ENCODE measurements around the gene USE1. TPM values are rescaled to one million over a fixed set of nuclear protein-coding genes. Genes with fewer than 3 reads are reported as not detected.

USE1 gene
- total and polyA plus RNA-seq, 9 of the 15 experiments (the other 6 are each of a cell fraction or from before 2014, with no cell fraction given): 17.3 to 52.4 (median 34.0) TPM

DNA sequence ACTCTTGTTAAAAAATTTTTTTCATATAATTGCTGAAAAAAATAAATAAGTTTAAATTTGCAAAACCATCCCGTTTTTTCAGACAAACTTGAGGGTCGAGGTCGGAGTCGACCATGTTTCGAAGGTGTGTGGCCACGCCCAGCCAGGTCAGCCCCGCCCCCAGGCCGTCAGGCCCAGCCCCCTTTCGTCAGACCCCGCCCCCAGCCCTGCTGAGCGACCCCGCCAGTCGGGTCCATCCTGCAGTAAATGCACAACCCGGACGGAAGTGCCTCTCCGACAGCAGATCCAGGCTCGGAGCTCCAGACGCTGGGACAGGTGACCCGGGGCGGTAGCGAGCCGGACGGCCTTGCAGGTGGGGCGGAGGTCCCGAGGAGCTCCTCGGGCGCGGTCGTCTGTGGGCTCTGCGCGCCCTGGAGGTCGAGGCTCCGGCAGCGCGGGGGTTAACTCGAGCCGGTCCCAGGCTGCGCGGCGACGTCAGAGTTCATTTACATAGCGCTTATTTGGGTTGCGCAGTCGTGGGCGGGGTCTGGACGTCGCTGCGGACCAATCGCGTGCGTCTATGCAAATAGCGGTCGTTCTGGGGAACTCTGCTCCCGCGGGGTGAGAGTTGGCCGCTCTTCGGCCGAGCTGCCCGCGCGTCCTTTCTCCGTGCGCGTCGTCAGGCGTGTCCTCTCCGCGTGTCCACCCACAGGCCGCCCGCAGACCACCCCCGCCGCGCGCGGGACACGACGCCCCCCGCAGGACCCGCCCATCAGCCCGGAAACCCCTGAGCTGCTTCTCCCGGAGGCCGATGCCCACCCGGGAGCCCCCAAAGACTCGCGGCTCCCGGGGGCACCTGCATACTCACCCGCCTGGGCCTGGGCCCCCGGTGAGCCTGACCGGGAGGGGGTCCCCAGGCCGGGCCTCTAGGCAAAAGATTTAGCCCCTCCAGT is 11.1 kb downstream of the USE1 start, which contains the start of gene OCEL1 (continued):
- TF ChIP-seq, protein P1, sequence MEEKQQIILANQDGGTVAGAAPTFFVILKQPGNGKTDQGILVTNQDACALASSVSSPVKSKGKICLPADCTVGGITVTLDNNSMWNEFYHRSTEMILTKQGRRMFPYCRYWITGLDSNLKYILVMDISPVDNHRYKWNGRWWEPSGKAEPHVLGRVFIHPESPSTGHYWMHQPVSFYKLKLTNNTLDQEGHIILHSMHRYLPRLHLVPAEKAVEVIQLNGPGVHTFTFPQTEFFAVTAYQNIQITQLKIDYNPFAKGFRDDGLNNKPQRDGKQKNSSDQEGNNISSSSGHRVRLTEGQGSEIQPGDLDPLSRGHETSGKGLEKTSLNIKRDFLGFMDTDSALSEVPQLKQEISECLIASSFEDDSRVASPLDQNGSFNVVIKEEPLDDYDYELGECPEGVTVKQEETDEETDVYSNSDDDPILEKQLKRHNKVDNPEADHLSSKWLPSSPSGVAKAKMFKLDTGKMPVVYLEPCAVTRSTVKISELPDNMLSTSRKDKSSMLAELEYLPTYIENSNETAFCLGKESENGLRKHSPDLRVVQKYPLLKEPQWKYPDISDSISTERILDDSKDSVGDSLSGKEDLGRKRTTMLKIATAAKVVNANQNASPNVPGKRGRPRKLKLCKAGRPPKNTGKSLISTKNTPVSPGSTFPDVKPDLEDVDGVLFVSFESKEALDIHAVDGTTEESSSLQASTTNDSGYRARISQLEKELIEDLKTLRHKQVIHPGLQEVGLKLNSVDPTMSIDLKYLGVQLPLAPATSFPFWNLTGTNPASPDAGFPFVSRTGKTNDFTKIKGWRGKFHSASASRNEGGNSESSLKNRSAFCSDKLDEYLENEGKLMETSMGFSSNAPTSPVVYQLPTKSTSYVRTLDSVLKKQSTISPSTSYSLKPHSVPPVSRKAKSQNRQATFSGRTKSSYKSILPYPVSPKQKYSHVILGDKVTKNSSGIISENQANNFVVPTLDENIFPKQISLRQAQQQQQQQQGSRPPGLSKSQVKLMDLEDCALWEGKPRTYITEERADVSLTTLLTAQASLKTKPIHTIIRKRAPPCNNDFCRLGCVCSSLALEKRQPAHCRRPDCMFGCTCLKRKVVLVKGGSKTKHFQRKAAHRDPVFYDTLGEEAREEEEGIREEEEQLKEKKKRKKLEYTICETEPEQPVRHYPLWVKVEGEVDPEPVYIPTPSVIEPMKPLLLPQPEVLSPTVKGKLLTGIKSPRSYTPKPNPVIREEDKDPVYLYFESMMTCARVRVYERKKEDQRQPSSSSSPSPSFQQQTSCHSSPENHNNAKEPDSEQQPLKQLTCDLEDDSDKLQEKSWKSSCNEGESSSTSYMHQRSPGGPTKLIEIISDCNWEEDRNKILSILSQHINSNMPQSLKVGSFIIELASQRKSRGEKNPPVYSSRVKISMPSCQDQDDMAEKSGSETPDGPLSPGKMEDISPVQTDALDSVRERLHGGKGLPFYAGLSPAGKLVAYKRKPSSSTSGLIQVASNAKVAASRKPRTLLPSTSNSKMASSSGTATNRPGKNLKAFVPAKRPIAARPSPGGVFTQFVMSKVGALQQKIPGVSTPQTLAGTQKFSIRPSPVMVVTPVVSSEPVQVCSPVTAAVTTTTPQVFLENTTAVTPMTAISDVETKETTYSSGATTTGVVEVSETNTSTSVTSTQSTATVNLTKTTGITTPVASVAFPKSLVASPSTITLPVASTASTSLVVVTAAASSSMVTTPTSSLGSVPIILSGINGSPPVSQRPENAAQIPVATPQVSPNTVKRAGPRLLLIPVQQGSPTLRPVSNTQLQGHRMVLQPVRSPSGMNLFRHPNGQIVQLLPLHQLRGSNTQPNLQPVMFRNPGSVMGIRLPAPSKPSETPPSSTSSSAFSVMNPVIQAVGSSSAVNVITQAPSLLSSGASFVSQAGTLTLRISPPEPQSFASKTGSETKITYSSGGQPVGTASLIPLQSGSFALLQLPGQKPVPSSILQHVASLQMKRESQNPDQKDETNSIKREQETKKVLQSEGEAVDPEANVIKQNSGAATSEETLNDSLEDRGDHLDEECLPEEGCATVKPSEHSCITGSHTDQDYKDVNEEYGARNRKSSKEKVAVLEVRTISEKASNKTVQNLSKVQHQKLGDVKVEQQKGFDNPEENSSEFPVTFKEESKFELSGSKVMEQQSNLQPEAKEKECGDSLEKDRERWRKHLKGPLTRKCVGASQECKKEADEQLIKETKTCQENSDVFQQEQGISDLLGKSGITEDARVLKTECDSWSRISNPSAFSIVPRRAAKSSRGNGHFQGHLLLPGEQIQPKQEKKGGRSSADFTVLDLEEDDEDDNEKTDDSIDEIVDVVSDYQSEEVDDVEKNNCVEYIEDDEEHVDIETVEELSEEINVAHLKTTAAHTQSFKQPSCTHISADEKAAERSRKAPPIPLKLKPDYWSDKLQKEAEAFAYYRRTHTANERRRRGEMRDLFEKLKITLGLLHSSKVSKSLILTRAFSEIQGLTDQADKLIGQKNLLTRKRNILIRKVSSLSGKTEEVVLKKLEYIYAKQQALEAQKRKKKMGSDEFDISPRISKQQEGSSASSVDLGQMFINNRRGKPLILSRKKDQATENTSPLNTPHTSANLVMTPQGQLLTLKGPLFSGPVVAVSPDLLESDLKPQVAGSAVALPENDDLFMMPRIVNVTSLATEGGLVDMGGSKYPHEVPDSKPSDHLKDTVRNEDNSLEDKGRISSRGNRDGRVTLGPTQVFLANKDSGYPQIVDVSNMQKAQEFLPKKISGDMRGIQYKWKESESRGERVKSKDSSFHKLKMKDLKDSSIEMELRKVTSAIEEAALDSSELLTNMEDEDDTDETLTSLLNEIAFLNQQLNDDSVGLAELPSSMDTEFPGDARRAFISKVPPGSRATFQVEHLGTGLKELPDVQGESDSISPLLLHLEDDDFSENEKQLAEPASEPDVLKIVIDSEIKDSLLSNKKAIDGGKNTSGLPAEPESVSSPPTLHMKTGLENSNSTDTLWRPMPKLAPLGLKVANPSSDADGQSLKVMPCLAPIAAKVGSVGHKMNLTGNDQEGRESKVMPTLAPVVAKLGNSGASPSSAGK (IDR thresholded peaks at IDR 0.05): peak; percentile 92
- TF ChIP-seq TAF15 (IDR thresholded peaks at IDR 0.05; ENCODE audit: low read depth, low read length) (no peak), OTX1 (CRISPR knock-in tag; IDR thresholded peaks at IDR 0.05) (0 out of 2 replicates have a peak, but pooled peaks have one; percentile 51), BCL6 (CRISPR knock-in tag; IDR thresholded peaks at IDR 0.05) (no peak), NRF1 (conservative IDR thresholded peaks at IDR 0.05 in 1 of 2, IDR thresholded peaks at IDR 0.05 in 1 of 2) (peak; percentile 95 to 96), STAT5B (CRISPR knock-in tag; IDR thresholded peaks at IDR 0.05) (no peak), YY1 (IDR thresholded peaks at IDR 0.05; ENCODE audit: borderline replicate concordance in 1 of 3, control insufficient read depth in 1 of 3, extremely low read depth in 1 of 3, insufficient read depth in 3 of 3, insufficient read length in 1 of 3, insufficient replicate concordance in 2 of 3, low read depth in 1 of 3, low read length in 2 of 3) (peak in 1 of 3 experiments; percentile 63), TOE1 (IDR thresholded peaks at IDR 0.05; ENCODE audit: borderline replicate concordance) (peak; percentile 92), TOE1 (CRISPR knock-in tag; IDR thresholded peaks at IDR 0.05; ENCODE audit: borderline replicate concordance, low read depth) (no peak)
- TF ChIP-seq, protein P2, sequence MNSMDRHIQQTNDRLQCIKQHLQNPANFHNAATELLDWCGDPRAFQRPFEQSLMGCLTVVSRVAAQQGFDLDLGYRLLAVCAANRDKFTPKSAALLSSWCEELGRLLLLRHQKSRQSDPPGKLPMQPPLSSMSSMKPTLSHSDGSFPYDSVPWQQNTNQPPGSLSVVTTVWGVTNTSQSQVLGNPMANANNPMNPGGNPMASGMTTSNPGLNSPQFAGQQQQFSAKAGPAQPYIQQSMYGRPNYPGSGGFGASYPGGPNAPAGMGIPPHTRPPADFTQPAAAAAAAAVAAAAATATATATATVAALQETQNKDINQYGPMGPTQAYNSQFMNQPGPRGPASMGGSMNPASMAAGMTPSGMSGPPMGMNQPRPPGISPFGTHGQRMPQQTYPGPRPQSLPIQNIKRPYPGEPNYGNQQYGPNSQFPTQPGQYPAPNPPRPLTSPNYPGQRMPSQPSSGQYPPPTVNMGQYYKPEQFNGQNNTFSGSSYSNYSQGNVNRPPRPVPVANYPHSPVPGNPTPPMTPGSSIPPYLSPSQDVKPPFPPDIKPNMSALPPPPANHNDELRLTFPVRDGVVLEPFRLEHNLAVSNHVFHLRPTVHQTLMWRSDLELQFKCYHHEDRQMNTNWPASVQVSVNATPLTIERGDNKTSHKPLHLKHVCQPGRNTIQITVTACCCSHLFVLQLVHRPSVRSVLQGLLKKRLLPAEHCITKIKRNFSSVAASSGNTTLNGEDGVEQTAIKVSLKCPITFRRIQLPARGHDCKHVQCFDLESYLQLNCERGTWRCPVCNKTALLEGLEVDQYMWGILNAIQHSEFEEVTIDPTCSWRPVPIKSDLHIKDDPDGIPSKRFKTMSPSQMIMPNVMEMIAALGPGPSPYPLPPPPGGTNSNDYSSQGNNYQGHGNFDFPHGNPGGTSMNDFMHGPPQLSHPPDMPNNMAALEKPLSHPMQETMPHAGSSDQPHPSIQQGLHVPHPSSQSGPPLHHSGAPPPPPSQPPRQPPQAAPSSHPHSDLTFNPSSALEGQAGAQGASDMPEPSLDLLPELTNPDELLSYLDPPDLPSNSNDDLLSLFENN (IDR thresholded peaks at IDR 0.05; ENCODE audit: low read depth in 2 of 2, low read length in 2 of 2): 0 out of 4 replicates have a peak, but pooled peaks of 1 of the 2 experiments have one; percentile 39

All from K562 (cell line).